HepG2 (cell line): ENCODE data around the gene NPVF. TPM values are rescaled to one million over a fixed set of nuclear protein-coding genes. Genes with fewer than 3 reads are reported as not detected.

ENCODE experiments used
- ATAC-seq: fragments of 200-7000 bp; cut with Tn5 transposase; 3 replicates; pipeline ENCODE4 v1.9.1; 2020; ENCODE audit warnings: mild to moderate bottlenecking, moderate library complexity
- BruUV-seq: library from RNA; stranded (reverse); fragments of 400-500 nt; replicated peaks from 2 replicates; lab custom pipeline; 2021; lab: Mats Ljungman, UMichigan
- CTCF ChIA-PET: fragments of 300-600 bp; formaldehyde crosslinking; extraction: SDS; loops from one replicate; lab custom pipeline; 2021; ENCODE audit warnings: low total read pairs, inconsistent platforms, low intra/inter-chr PET ratio; lab: Yijun Ruan, JAX
- POLR2A ChIA-PET: fragments of 350-600 bp; sonication (Branson Sonifier 250); formaldehyde crosslinking; loops from one replicate; lab custom pipeline; 2020; ENCODE audit warnings: antibody characterized with exemption, inconsistent platforms; lab: Yijun Ruan, JAX
- DNase-seq: peaks from one replicate; pipeline ENCODE4 v3.0.0-alpha.2; 2015; ENCODE audit warnings: low spot score
- FAIRE-seq: peaks from 3 replicates; lab custom pipeline; 2011; peaks lifted over from hg19 to GRCh38; lab: Jason Lieb, UNC
- H2AFZ ChIP-seq: one replicate; pipeline ENCODE4 v1.6.1; 2011; ENCODE audit warnings: low read length, inconsistent platforms
- H3K27ac ChIP-seq: fragments of 300-600 bp; 3 replicates; pipeline ENCODE4 v1.8.0; 2011; ENCODE audit warnings: mixed run types, mild to moderate bottlenecking, mixed read lengths, low read length, inconsistent platforms; ENCODE audit not compliant: insufficient read depth; ENCODE audit errors: extremely low read length
- H3K27me3 ChIP-seq, 2 experiments: fragments of 200-600 bp in 1 of 2; 2 replicates in 1 of 2; 3 replicates in 1 of 2; pipeline versions ENCODE4 v1.6.0 to v1.8.0; 2011; ENCODE audit warnings: low read length in 2 of 2, mild to moderate bottlenecking in 2 of 2, moderate library complexity in 2 of 2, inconsistent platforms in 1 of 2; ENCODE audit not compliant: insufficient read depth in 2 of 2, control insufficient read depth in 1 of 2
- H3K36me3 ChIP-seq, 2 experiments: fragments of 200-600 bp in 1 of 2; replicated peaks in 1 of 2; 2 replicates in 1 of 2; 3 replicates in 1 of 2; pipeline versions ENCODE4 v1.5.1 to v1.8.0; 2011; ENCODE audit warnings: low read length in 2 of 2, inconsistent platforms in 1 of 2; ENCODE audit not compliant: insufficient read depth in 2 of 2, control insufficient read depth in 1 of 2
- H3K4me1 ChIP-seq: 2 replicates; pipeline ENCODE4 v1.5.1; 2012; ENCODE audit warnings: low read length, inconsistent platforms; ENCODE audit not compliant: insufficient read depth
- H3K4me2 ChIP-seq: 2 replicates; pipeline ENCODE4 v1.6.0; 2011; ENCODE audit warnings: low read depth, low read length, inconsistent platforms
- H3K4me3 ChIP-seq, 3 experiments: fragments of 200-600 bp in 1 of 3; sonication (generic), shearing (Covaris generic) in 1 of 3; replicated peaks in 1 of 3; 2 replicates each; pipeline ENCODE4 v1.5.1; 2011 to 2016; ENCODE audit warnings: low read length in 3 of 3, inconsistent platforms in 2 of 3, low read depth in 2 of 3, mild to moderate bottlenecking in 2 of 3, control low read depth in 1 of 3, mixed read lengths in 1 of 3; ENCODE audit not compliant: insufficient read depth in 1 of 3
- H3K79me2 ChIP-seq: one replicate; pipeline ENCODE4 v1.6.1; 2011; ENCODE audit warnings: low read length, inconsistent platforms; ENCODE audit not compliant: insufficient read depth
- H3K9ac ChIP-seq: 2 replicates; pipeline ENCODE4 v1.6.0; 2011; ENCODE audit warnings: mild to moderate bottlenecking, low read depth, low read length, inconsistent platforms; ENCODE audit not compliant: insufficient read depth
- H3K9me3 ChIP-seq: 2 replicates; pipeline ENCODE4 v1.5.1; 2012; ENCODE audit warnings: mild to moderate bottlenecking, low read length
- H4K20me1 ChIP-seq: 2 replicates; pipeline ENCODE4 v1.6.0; 2011; ENCODE audit warnings: inconsistent platforms, mild to moderate bottlenecking, low read length, moderate library complexity; ENCODE audit not compliant: insufficient read depth
- JUNB ChIP-seq: sonication (generic); formaldehyde crosslinking; IDR thresholded peaks from 2 replicates; pipeline ENCODE4 v1.8.0; 2022; ENCODE audit warnings: missing genetic modification reagents, mild to moderate bottlenecking, borderline replicate concordance
- KLF11 ChIP-seq: IDR thresholded peaks from 2 replicates; pipeline ENCODE4 v1.6.1; 2016; ENCODE audit warnings: missing compliant biosample characterization
- LCORL ChIP-seq, 2 experiments: fragments of 450-650 bp in 1 of 2; sonication (generic) in 1 of 2; formaldehyde crosslinking in 1 of 2; IDR thresholded peaks; 2 replicates each; pipeline versions ENCODE4 v1.5.0 to v1.6.1; 2017 to 2020; ENCODE audit warnings: antibody characterized with exemption in 1 of 2, missing genetic modification reagents in 1 of 2
- MXD1 ChIP-seq: sonication (generic); formaldehyde crosslinking; IDR thresholded peaks from 2 replicates; pipeline ENCODE4 v1.4.0; 2020; ENCODE audit warnings: mild to moderate bottlenecking, missing genetic modification reagents
- PPARG ChIP-seq: conservative IDR thresholded peaks from 2 replicates; pipeline ENCODE4 v1.6.1; 2016; ENCODE audit warnings: missing biosample characterization, missing genetic modification reagents
- ZFX ChIP-seq: sonication (generic); formaldehyde crosslinking; IDR thresholded peaks from 2 replicates; pipeline ENCODE4 v1.4.0; 2020; ENCODE audit warnings: mild to moderate bottlenecking, low read depth, missing genetic modification reagents, moderate library complexity
- WGBS: methylation state at CpG from one replicate; pipeline ENCODE4 v1.1.6; 2017; ENCODE audit warnings: low lambda C conversion rate; 5-methylcytosine and 5-hydroxymethylcytosine counted together
- in situ Hi-C: cut with HindIII; loops from 2 replicates; pipeline ENCODE4 v1.10.0; 2017; ENCODE audit warnings: low pct_unique_long_range_greater_than_20kb; ENCODE audit not compliant: extremely low pct_ligation_motif_present
- intact Hi-C: fragments of 100-400 bp; cut with micrococcal nuclease; formaldehyde crosslinking; loops from one replicate; pipeline ENCODE4 v1.10.0; 2022; ENCODE audit not compliant: unreplicated experiment
- polyA plus RNA-seq, 8 experiments: library from polyadenylated mRNA; depleted of rRNA in 3 of 8; stranded (reverse) in 7 of 8; unstranded in 1 of 8; fragments of >200 nt; fragmentation: Illumina TruSeq in 4 of 8; extraction: Trizol in 4 of 8; gene quantifications; 2 replicates each; pipeline versions ENCODE4 v1.2.1 to v1.2.3, GENCODE V29; 2011 to 2016; ENCODE audit warnings: low read depth in 4 of 8, missing spikeins in 1 of 8, mixed read lengths in 1 of 8; ENCODE audit not compliant: insufficient read depth in 1 of 8
- total RNA-seq, 5 experiments: library from RNA; depleted of rRNA; stranded (reverse); fragments of >200 nt; fragmentation: Illumina TruSeq; extraction: Trizol; gene quantifications; 2 replicates each; pipeline ENCODE4 v1.2.3, GENCODE V29; 2016; ENCODE audit warnings: low read depth in 1 of 5

Gene NPVF
- total and polyA plus RNA-seq, 2 of the 13 experiments (the other 11 are each of a cell fraction or from before 2014, with no cell fraction given), result not detected

GRCh38 chr7:25239888-25240287 lies 11.6 kb upstream of the NPVF start (continued):
- no peak for TF ChIP-seq MXD1 (CRISPR knock-in tag)
- TF ChIP-seq KLF11 (CRISPR knock-in tag), result no peak
- TF ChIP-seq PPARG (CRISPR knock-in tag), result no peak
- no peak for TF ChIP-seq ZFX (CRISPR knock-in tag)

- H3K4me3 ChIP-seq, result no peak overlapping the region
- no peak for FAIRE-seq
- H2AFZ ChIP-seq, result no peak overlapping the region
- 22% methylated on average over 2 of the region's 2 CpGs for WGBS
- DNase-seq, result no peak
- no peak overlapping the region for H3K4me2 ChIP-seq
- H3K27me3 ChIP-seq, result peaks cover 0 to 14% of the 10 kb centered on the region in 2 experiments; a peak in 1 of 5 replicates
- CTCF ChIA-PET, result no interaction called here
- TF ChIP-seq LCORL (IDR thresholded peaks at IDR 0.05) (no peak), LCORL (CRISPR knock-in tag; IDR thresholded peaks at IDR 0.05) (no peak), JUNB (CRISPR knock-in tag) (no peak)
- POLR2A ChIA-PET, result no interaction called here
- H3K27ac ChIP-seq, result no peak overlapping the region
- H3K9me3 ChIP-seq, result no peaks in the 10 kb centered on the region
- no TSS peak for BruUV-seq
- no peaks in the 10 kb centered on the region for H3K4me1 ChIP-seq
- no peak overlapping the region for H3K9ac ChIP-seq
- no peaks in the 10 kb centered on the region for H3K36me3 ChIP-seq
- no peak for ATAC-seq
- intact Hi-C loops (no loop called here), in situ Hi-C loops (no loop called here)
- no peaks in the 10 kb centered on the region for H4K20me1 ChIP-seq
- no peaks in the 10 kb centered on the region for H3K79me2 ChIP-seq
Observed at GRCh38 chr7:25238066-25238725, 9.9 kb upstream of the NPVF start.
